H1 (cell line): ENCODE measurements around the gene RMP24.

Experiments used
- CTCF ChIA-PET: fragments of 300-600 bp; sonication (Branson Sonifier 250); formaldehyde crosslinking; loops from one replicate; lab custom pipeline; 2021; ENCODE audit not compliant: partially characterized antibody; lab: Charles Lee
- POLR2A ChIA-PET: fragments of 300-600 bp; sonication (Branson Sonifier 250); formaldehyde crosslinking; loops from one replicate; lab custom pipeline; 2021; ENCODE audit warnings: inconsistent platforms; ENCODE audit not compliant: partially characterized antibody; lab: Charles Lee
- DNase-seq, 2 experiments: peaks; one replicate each; pipeline versions ENCODE4 v3.0.0 to v3.0.0-alpha.2; 2010 to 2022; ENCODE audit warnings: low spot score in 2 of 2, low read depth in 1 of 2, mixed read lengths in 1 of 2
- FAIRE-seq: peaks from 2 replicates; lab custom pipeline; 2011; peaks lifted over from hg19 to GRCh38; lab: Jason Lieb, UNC
- H2AFZ ChIP-seq: 2 replicates; pipeline ENCODE4 v1.8.1; 2012; ENCODE audit warnings: low read length, inconsistent platforms
- H2AK5ac ChIP-seq: 2 replicates; pipeline ENCODE4 v1.6.1; 2013; ENCODE audit warnings: low read depth, low read length
- H2BK120ac ChIP-seq: replicated peaks from 2 replicates; pipeline ENCODE3; 2013; ENCODE audit warnings: low read depth, low read length, inconsistent platforms
- H2BK12ac ChIP-seq: 2 replicates; pipeline ENCODE4 v1.6.1; 2013; ENCODE audit warnings: low read depth, low read length
- H2BK15ac ChIP-seq: 2 replicates; pipeline ENCODE4 v1.6.1; 2013; ENCODE audit warnings: low read length
- H2BK20ac ChIP-seq: 2 replicates; pipeline ENCODE4 v1.6.1; 2013; ENCODE audit warnings: low read length
- H2BK5ac ChIP-seq: 2 replicates; pipeline ENCODE4 v1.6.1; 2013; ENCODE audit warnings: low read depth, low read length
- H3K14ac ChIP-seq: 2 replicates; pipeline ENCODE4 v1.6.1; 2013; ENCODE audit warnings: inconsistent platforms; ENCODE audit not compliant: insufficient read length
- H3K18ac ChIP-seq: 2 replicates; pipeline ENCODE4 v1.6.1; 2013; ENCODE audit warnings: low read length; ENCODE audit errors: extremely low read depth
- H3K23ac ChIP-seq: 2 replicates; pipeline ENCODE4 v1.6.1; 2013; ENCODE audit warnings: inconsistent platforms; ENCODE audit not compliant: insufficient read length
- H3K23me2 ChIP-seq: 2 replicates; pipeline ENCODE4 v1.6.1; 2013; ENCODE audit warnings: low read depth, low read length
- H3K27ac ChIP-seq: 2 replicates; pipeline ENCODE4 v1.6.1; 2011; ENCODE audit warnings: low read depth, low read length, inconsistent platforms
- H3K27me3 ChIP-seq, 4 experiments: replicated peaks in 1 of 4; 1 replicate in 1 of 4; 2 replicates in 3 of 4; pipeline versions ENCODE4 v1.6.1 to v1.8.1; 2011 to 2013; ENCODE audit warnings: low read length in 3 of 4, mild to moderate bottlenecking in 3 of 4, inconsistent platforms in 2 of 4, mixed read lengths in 2 of 4, moderate library complexity in 1 of 4; ENCODE audit not compliant: control insufficient read depth in 3 of 4, insufficient read depth in 3 of 4; ENCODE audit errors: extremely low read depth in 1 of 4
- H3K36me3 ChIP-seq, 4 experiments: 2 replicates each; pipeline versions ENCODE4 v1.6.1 to v1.8.1; 2011 to 2013; ENCODE audit warnings: mild to moderate bottlenecking in 4 of 4, low read length in 3 of 4, moderate library complexity in 2 of 4, control low read depth in 1 of 4, inconsistent platforms in 1 of 4; ENCODE audit not compliant: insufficient read depth in 4 of 4, control insufficient read depth in 2 of 4
- H3K4ac ChIP-seq: replicated peaks from 2 replicates; pipeline ENCODE3; 2013; ENCODE audit warnings: low read length, low read depth, mixed read lengths, inconsistent platforms; ENCODE audit not compliant: insufficient read length
- H3K4me1 ChIP-seq, 4 experiments: replicated peaks in 1 of 4; 1 replicate in 1 of 4; 2 replicates in 3 of 4; pipeline versions ENCODE4 v1.6.1 to v1.8.1; 2011 to 2013; ENCODE audit warnings: low read length in 3 of 4, inconsistent platforms in 2 of 4, mixed read lengths in 1 of 4; ENCODE audit not compliant: insufficient read depth in 4 of 4, control insufficient read depth in 3 of 4
- H3K4me2 ChIP-seq, 2 experiments: 2 replicates each; pipeline versions ENCODE4 v1.6.1 to v1.8.1; 2011 to 2013; ENCODE audit warnings: low read depth in 2 of 2, low read length in 2 of 2, control low read depth in 1 of 2, inconsistent platforms in 1 of 2, mild to moderate bottlenecking in 1 of 2; ENCODE audit not compliant: insufficient read depth in 1 of 2
- H3K4me3 ChIP-seq, 4 experiments: fragments of 200-600, 300-600 bp in 1 of 4; sonication (generic), shearing (Covaris generic), sonication (Bioruptor Twin) in 1 of 4; 2 replicates each; pipeline versions ENCODE4 v1.5.1 to v1.8.1; 2011 to 2016; ENCODE audit warnings: low read length in 4 of 4, low read depth in 3 of 4, control low read depth in 2 of 4, inconsistent platforms in 2 of 4, mild to moderate bottlenecking in 2 of 4, mixed read lengths in 1 of 4, moderate library complexity in 1 of 4; ENCODE audit not compliant: insufficient read depth in 2 of 4; ENCODE audit errors: extremely low read depth in 1 of 4
- H3K56ac ChIP-seq: replicated peaks from 2 replicates; pipeline ENCODE3; 2013; ENCODE audit warnings: low read depth, mild to moderate bottlenecking, mixed read lengths, low read length, inconsistent platforms; ENCODE audit not compliant: insufficient read length
- H3K79me1 ChIP-seq: 2 replicates; pipeline ENCODE4 v1.6.1; 2013; ENCODE audit warnings: low read depth, low read length, control low read depth
- H3K79me2 ChIP-seq, 2 experiments: 2 replicates each; pipeline versions ENCODE4 v1.6.1 to v1.8.1; 2012 to 2013; ENCODE audit warnings: low read length in 2 of 2, mild to moderate bottlenecking in 2 of 2, inconsistent platforms in 1 of 2; ENCODE audit not compliant: insufficient read depth in 2 of 2, control insufficient read depth in 1 of 2
- H3K9ac ChIP-seq, 4 experiments: replicated peaks in 1 of 4; 1 replicate in 1 of 4; 2 replicates in 3 of 4; pipeline versions ENCODE4 v1.6.1 to v1.8.1; 2011 to 2013; ENCODE audit warnings: low read depth in 3 of 4, low read length in 3 of 4, control low read depth in 2 of 4, mild to moderate bottlenecking in 2 of 4, moderate library complexity in 2 of 4, inconsistent platforms in 1 of 4; ENCODE audit errors: extremely low read depth in 1 of 4
- H3K9me3 ChIP-seq, 2 experiments: 2 replicates each; pipeline versions ENCODE4 v1.6.1 to v1.8.1; 2012 to 2013; ENCODE audit warnings: mild to moderate bottlenecking in 2 of 2, moderate library complexity in 2 of 2, control low read depth in 1 of 2, inconsistent platforms in 1 of 2, low read depth in 1 of 2, low read length in 1 of 2, mixed read lengths in 1 of 2; ENCODE audit not compliant: insufficient read depth in 2 of 2
- H4K20me1 ChIP-seq, 2 experiments: replicated peaks in 1 of 2; 2 replicates each; pipeline versions ENCODE3 to v1.8.1; 2011 to 2013; ENCODE audit warnings: inconsistent platforms in 2 of 2, low read length in 2 of 2, mild to moderate bottlenecking in 1 of 2; ENCODE audit not compliant: insufficient read depth in 2 of 2, control insufficient read depth in 1 of 2
- H4K5ac ChIP-seq: 2 replicates; pipeline ENCODE4 v1.6.1; 2013; ENCODE audit warnings: low read length, low read depth, mixed read lengths, inconsistent platforms; ENCODE audit not compliant: insufficient read length
- H4K8ac ChIP-seq: 2 replicates; pipeline ENCODE4 v1.8.0; 2013; ENCODE audit warnings: mild to moderate bottlenecking, moderate library complexity, low read length, inconsistent platforms; ENCODE audit not compliant: insufficient read depth; ENCODE audit errors: extremely low read depth
- H4K91ac ChIP-seq: replicated peaks from 2 replicates; pipeline ENCODE3; 2013; ENCODE audit warnings: low read length, mixed read lengths, inconsistent platforms; ENCODE audit not compliant: insufficient read length
- CREB1 ChIP-seq: IDR thresholded peaks from 2 replicates; pipeline ENCODE4 v1.6.1; 2012; ENCODE audit warnings: inconsistent platforms
- GABPA ChIP-seq: IDR thresholded peaks from 2 replicates; pipeline ENCODE4 v1.6.1; 2011; ENCODE audit warnings: mild to moderate bottlenecking, low read length, moderate library complexity, borderline replicate concordance; ENCODE audit not compliant: insufficient read depth
- POU5F1 ChIP-seq: IDR thresholded peaks from 2 replicates; pipeline ENCODE4 v1.6.1; 2011; ENCODE audit warnings: low read depth, mild to moderate bottlenecking, low read length, moderate library complexity
- SP1 ChIP-seq: IDR thresholded peaks from 2 replicates; pipeline ENCODE4 v1.6.1; 2011; ENCODE audit warnings: low read depth, low read length
- TAF7 ChIP-seq: optimal IDR thresholded peaks from 2 replicates; pipeline ENCODE3; 2011; ENCODE audit warnings: low read depth, mild to moderate bottlenecking, inconsistent platforms, low read length, moderate library complexity, borderline replicate concordance
- YY1 ChIP-seq: IDR thresholded peaks from 2 replicates; pipeline ENCODE4 v1.6.1; 2011; ENCODE audit warnings: low read depth, mild to moderate bottlenecking, low read length
- TF ChIP-seq, protein P1 (sequence below): IDR thresholded peaks from 2 replicates; pipeline ENCODE4 v1.6.1; 2011; ENCODE audit warnings: low read depth, mild to moderate bottlenecking, low read length; ENCODE audit not compliant: insufficient read depth
- TF ChIP-seq, protein P2 (sequence below): IDR thresholded peaks from 2 replicates; pipeline ENCODE4 v1.6.1; 2012; ENCODE audit warnings: inconsistent platforms

The RMP24 gene

DNA sequence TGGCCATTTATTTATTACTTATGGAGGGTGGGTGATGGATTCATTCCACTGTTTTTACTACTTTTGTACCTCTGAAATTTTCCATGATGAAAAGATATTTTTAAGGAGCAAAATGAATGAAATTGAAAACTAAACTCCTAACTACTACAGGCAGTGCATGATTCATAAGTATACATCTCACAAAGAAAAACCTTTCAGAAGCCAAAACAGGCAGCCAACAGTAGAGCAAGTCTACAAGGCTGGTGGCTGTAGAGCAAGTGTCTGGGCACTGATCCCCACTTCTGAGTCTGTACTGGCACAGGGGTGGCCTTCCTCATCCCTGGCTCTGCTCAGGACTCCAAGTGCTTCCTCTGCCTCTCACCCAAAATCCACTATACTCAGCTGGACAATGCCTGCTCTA, 8.2 kb upstream of the RMP24 start:
- TF ChIP-seq CREB1 (no peak), YY1 (no peak), SP1 (no peak), GABPA (no peak), POU5F1 (no peak), TAF7 (no peak)
- TF ChIP-seq, protein P1, sequence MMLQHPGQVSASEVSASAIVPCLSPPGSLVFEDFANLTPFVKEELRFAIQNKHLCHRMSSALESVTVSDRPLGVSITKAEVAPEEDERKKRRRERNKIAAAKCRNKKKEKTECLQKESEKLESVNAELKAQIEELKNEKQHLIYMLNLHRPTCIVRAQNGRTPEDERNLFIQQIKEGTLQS = no peak
- TF ChIP-seq, protein P2, sequence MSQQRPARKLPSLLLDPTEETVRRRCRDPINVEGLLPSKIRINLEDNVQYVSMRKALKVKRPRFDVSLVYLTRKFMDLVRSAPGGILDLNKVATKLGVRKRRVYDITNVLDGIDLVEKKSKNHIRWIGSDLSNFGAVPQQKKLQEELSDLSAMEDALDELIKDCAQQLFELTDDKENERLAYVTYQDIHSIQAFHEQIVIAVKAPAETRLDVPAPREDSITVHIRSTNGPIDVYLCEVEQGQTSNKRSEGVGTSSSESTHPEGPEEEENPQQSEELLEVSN = no peak
- TF ChIP-seq, all 59 proteins: peak for 0

More for the DNA sequence above, 8.2 kb upstream of the RMP24 start:
- H3K36me3 ChIP-seq = no peaks in the 10 kb centered on the region
- H2BK120ac ChIP-seq = no peak overlapping the region
- no peaks in the 10 kb centered on the region for H3K4me1 ChIP-seq
- H3K4me3 ChIP-seq = no peak overlapping the region
- H4K8ac ChIP-seq = no peak overlapping the region
- no peak overlapping the region for H4K91ac ChIP-seq
- H2BK5ac ChIP-seq = no peak overlapping the region
- DNase-seq (no peak), FAIRE-seq (no peak)
- H2BK20ac ChIP-seq = no peak overlapping the region
- no peak overlapping the region for H3K56ac ChIP-seq
- H3K9ac ChIP-seq = no peak overlapping the region
- no peak overlapping the region for H3K14ac ChIP-seq
- no peak overlapping the region for H2BK12ac ChIP-seq
- H3K23ac ChIP-seq = no peak overlapping the region
- ChIA-PET CTCF (interaction anchor here (0.7 to 1.4 kb wide), 2 partner anchors 127 to 596 kb away, joined by 3 read pairs; no protein-coding TSS in a partner anchor), POLR2A (interaction anchor here (0.6 kb wide), 1 partner anchor 34 kb away, joined by 3 read pairs; no protein-coding TSS in a partner anchor)
- H2AFZ ChIP-seq = no peak overlapping the region
- no peaks in the 10 kb centered on the region for H3K79me2 ChIP-seq
- no peak overlapping the region for H2AK5ac ChIP-seq
- no peaks in the 10 kb centered on the region for H3K23me2 ChIP-seq
- no peak overlapping the region for H4K5ac ChIP-seq
- no peak overlapping the region for H3K18ac ChIP-seq
- no peak overlapping the region for H3K4ac ChIP-seq
- H3K4me2 ChIP-seq = no peak overlapping the region
- no peak overlapping the region for H2BK15ac ChIP-seq
- H3K27me3 ChIP-seq = no peaks in the 10 kb centered on the region
- H3K9me3 ChIP-seq = peaks cover 4 to 11% of the 10 kb centered on the region in 2 experiments; a peak in 2 of 4 replicates
- H4K20me1 ChIP-seq = no peaks in the 10 kb centered on the region
- no peak overlapping the region for H3K27ac ChIP-seq
- H3K79me1 ChIP-seq = no peaks in the 10 kb centered on the region
